Measurements from ENCODE around the gene FHOD3. TPM values are rescaled to one million over a fixed set of nuclear protein-coding genes. Genes with fewer than 3 reads are reported as not detected.

The FHOD3 gene
- total RNA-seq, 1 donor from 2014 or later: 5.4 TPM

DNA sequence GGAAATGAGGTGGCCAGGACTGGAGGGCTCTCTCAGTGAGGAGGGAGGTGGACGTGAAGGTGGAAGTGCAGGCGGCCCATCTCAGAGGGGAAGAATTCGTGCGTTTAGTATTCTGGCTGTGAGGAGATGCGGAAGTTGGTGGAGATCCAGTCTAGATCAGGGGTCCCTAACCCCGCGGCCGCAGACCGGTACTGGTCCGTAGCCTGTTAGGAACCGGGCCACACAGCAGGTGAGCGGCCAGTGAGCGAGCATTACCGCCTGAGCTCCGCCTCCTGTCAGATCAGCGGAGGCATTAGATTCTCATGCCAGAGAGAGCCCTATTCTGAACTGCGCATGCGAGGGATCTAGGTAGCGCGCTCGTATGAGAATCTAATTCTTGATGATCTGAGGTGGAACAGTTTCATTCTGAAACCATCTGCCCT is 1.6 kb upstream of the FHOD3 start:
- no peak for DNase-seq (ENCODE audit: low spot score)

DNA sequence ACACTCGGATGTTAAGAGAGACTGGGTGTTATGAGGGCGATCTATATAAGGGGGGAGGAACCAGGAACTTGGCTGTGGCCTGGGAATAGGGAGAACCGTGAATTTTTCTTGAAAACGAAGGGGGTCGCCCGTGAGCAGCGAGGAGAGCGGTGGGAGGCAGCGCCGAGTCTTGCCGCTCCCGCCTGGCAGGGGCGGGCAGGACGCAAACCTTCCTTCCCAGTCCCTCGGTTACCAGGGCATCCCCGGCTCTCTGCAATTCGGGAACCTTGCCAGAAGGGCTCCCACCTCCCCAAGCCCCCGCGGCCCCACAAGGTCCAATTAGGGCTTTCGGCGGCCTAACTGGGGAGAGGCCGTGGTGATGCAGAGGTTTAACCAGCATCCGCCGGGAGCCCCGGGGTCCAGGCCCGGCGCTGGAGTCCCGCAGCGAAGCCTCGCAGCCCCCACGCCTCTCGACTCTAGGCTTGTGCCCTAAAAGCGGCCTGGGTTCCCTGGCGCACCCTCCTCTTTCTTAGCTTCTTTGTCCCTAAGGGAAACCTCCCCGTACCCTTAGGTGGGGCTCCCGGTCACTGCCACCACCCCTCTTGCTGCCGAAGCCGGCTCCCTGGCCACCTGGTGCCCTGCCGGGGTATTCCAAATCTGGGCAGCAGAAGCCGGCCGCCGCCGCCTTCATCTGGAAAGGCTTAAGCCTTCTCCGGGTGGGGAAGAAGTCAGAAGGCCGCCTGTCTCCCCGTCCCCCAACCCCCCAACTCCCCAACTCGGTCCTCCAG is 680 bp upstream of the FHOD3 start:
- DNase-seq (ENCODE audit: low spot score): no peak

DNA sequence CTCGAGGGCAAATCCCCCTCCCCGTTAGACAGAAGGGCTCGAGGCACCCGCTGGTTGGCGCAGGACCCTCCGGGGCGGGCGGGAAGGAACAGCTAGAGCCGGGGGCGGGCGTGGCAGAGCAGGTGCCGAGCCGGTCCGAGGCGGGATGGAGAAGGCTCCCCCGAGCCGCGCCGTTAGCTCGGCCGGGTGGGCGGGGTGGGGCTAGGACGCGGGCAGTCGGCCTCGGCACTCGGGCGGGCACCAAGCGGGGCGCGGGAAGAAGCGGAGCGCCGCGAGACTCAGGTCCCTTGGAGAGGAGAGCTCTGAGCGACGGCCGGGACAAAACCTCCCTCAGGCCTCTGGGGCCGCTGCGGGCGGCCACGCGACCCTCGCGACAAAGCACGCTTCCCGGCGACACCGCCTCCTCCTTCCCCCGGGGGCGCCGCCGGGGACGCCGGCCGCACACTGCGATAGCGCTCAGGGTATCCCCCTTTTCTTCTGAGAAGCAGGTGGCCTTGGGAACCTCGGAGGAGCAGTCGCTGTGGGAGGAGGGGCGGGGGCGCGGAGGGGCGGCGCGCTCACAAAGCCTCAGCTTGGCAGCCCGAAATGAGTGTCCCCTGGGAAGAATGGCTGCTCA is 721 bp downstream of the FHOD3 start:
- DNase-seq (ENCODE audit: low spot score): no peak

DNA sequence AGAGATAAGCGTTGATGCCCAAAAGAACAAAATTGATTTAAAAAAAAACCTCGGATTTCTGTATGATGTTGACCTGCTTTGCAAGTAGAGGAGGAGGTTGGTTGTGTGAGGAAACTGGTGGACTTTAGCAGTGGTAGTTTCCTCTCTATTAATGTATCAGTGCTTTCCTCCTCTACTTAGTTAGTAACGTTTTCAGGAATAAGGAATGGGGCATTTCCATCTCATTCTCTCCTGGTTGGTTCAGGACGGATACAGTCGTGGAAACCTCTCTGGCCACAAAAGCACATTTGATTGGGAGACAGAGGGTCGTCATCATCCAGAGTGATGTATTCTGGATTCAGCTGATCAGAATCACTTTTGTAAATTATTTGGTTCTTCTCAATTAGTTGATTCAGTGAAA is 1.5 kb downstream of the FHOD3 start:
- no peak for DNase-seq (ENCODE audit: low spot score)

DNA sequence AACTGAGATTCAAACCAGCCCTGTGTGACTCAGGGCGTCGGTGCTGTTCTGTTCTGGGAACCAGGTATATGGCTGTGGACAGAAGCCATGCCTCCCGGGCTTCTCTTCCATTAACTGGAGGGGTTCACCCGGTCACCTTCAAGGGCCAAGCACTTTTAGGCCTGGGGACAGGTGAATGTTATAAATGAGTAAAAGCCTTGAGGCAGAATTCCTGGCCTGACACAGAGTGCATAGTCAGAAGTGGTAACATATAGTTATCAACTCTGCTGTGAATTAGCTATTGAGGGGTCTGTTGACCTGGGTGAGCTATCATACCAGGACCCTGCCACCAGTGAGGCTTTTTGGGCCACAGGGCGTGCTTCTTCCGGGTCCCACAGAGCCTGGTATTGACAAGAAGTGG is 2.7 kb downstream of the FHOD3 start:
- no peak for DNase-seq (ENCODE audit: low spot score)

DNA sequence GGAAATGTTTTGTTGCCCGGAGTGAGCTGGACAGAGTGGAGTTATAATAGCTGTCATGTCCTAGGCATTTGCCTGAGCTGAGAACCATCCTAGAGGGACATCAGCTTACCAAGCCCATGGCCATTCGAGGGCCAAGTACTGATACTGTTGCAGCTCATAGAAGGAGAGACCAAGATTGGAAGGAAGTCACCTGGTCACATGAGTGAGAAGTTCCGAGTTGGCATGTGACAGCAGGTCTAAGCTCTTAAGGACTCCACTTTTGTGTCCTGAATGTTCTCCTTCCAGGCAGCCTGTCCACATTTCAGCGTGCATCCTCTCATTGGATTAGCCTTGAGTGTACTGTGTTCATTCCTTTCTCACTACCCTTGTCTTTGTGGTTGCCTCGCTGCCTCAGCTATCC is 4.4 kb downstream of the FHOD3 start:
- no peak for DNase-seq (ENCODE audit: low spot score)

DNA sequence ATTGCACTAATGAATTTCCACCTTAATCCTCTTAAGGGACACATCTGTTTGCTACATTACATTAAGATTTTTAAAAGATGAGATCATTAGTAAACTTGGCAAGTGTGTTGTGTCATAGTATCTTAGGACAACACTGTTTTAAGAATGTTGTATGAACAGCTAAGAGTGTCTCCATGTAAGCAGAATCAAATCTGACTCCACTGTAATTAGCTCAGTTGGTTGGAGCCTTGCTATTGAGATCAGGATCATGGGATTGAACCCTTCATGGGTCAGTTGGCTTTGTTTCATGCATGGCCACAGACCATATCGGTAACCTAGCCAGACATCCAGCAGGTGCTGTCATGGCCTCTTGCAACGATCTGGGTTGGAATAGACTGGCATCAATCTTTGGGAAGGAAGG is 5.2 kb downstream of the FHOD3 start:
- DNase-seq (ENCODE audit: low spot score): no peak

DNA sequence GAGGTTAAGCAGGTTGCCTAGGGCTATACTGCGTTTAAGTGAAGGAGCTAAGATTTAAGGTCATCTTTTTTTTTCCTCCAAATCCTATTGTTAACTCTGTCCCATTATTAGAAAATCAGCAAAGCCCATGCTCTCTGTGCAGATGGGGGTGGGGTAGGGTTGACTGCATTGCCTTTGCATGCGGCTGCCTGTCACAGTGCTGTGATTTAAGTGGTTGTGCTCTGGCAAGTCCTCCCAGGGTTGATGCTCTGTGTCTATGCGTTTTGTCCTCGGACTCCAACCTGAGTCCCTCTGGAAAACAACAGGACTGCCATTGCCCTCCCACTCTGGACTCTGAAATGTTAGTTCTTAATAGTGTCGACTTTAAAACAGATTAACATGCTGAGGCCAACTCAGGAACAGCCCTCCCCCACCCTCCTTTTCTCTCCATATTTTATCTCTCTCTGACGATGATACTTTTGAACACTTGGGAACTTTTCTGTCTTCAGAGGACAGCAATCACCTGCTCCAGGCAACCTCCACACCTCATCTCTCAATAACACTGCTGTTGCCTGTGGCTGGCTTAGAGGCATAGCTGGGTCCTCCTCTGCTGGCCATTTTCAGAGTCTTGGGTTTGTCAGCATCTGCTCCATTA is 5.8 kb downstream of the FHOD3 start:
- DNase-seq (ENCODE audit: low spot score): no peak

DNA sequence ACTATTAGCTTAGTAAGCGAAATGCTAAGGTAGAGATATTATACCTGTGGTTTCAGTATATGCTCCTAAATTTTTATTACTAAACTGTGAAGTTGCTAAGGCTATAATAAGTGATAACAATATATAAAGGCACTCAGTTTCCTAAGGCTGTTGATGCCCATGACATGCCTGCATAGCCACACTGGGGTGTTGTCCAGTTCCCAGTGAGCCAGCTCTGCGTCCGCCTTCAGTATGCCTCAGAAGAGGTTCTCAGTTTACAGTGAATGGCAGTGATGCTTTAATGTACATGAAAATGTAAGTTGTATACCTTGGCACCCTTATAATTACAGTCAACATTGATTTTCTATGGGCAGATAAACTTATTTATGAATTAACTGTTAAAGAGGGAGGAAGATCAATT is 7.2 kb downstream of the FHOD3 start:
- DNase-seq (ENCODE audit: low spot score): no peak

DNA sequence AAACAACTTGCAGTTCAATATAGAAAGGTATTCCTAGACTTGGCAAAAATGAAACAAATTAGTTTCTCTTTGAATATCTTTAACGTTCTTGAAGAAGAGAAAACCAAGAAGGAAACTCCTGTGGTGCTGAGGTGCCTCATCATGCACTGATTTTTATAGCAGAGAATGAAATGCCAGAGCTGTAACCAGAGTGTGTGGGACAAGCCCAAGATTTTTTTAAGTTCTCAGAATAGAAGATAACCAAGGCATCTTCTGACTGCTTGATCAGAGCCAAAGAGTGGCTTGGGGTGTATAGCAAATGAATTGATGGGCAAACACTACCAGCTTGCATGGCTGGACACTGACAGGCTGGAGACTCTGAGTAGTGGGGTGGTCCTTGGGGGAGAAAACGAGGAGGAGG is 7.9 kb downstream of the FHOD3 start:
- DNase-seq (ENCODE audit: low spot score): no peak

DNA sequence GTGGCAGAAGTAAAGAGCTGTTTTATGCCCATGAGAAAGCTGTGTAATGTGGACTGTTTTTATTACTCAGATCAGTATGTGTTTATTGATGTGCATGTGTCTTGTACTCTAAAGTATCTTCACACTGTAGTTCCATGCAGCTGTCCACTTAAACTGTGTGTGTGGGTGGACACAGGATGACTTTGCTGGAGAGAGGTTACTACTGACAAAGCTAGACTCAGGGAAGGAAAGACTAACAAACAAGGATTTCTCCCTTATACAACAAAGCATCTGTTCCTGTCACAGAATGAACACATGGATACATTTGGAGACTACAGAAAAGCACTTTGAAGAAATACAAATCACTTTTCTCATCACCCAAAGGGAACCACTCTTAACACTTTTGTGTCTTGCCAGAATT is 10.0 kb downstream of the FHOD3 start:
- DNase-seq (ENCODE audit: low spot score): no peak

DNA sequence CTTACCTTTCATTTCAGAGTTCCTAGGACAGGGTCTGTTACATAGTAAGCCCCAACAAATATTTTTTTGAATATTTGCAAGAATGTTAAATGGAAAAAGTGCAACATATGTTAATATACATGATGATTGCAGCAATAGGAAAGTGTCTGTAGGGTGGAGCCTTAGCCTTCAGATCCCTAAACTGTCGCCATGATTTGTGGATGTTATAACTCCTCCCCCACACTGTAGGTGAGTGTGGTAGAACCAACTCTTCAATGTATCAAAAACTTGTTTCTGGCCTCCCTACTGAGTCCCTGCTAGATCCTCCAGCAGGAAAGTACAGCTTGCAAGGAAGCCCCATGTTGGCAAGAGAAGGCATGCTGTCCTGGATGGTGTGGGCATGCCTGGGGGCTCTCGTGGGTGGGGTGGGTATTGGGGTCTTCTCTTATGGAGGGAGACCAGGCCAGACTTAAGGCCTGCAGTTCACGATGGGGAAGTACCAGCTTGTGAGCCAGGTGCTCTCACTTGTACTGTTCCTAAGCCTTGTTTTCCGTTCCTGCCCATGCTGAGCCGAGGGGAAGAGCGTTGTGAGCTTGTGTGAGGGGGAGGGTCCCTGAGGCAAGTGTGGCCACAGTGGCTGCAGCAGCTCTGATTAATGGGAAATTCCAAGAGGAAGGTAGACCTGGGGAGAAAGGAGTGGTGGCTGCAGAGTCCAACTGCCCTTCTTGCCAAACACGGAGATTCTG is 11.4 kb downstream of the FHOD3 start:
- no peak for DNase-seq (ENCODE audit: low spot score)

DNA sequence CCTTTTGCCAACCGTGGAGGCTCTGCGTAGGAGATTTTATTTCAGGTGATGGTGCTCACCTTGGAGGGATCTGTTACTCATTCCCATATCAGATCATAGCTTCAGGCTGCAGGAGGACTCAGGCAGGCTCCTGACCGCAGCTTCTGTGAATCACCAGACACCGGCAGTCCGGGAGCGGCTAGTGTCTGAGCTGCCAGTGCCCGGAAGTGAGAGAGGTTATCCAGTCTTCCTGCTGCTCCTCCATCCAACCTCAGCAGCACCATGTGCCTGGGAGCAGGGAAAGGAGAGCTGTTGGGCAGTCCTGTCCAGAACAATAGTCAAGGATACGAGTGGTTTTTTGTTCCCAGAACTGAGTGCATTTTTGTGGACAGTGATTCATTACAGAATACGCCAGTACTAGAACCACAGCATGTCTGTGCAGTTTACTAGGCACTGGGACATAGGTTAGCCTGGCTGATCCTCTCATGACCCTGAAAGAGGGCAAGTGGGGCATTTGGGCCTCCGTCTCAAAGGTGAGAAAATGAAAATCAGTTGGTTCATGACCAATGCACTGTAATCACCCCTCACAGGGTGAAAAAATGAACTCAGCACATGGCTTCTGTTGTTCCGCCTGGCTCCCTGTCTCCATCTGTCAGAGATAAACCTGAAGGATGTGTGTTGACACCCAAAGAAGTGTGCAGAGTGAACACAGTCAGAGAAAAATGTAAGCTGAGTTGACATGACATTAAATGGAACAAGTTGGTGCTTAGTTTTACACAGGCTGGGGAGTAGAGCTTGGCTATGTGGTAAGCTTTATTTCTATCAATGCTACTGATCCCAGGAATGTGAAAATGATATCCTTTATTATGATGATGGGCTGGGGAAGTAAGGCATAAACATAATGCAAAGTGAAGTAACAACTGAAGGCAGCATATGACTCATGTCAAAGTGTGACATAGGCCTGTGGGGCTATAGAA is 12.2 kb downstream of the FHOD3 start:
- DNase-seq (ENCODE audit: low spot score): no peak

DNA sequence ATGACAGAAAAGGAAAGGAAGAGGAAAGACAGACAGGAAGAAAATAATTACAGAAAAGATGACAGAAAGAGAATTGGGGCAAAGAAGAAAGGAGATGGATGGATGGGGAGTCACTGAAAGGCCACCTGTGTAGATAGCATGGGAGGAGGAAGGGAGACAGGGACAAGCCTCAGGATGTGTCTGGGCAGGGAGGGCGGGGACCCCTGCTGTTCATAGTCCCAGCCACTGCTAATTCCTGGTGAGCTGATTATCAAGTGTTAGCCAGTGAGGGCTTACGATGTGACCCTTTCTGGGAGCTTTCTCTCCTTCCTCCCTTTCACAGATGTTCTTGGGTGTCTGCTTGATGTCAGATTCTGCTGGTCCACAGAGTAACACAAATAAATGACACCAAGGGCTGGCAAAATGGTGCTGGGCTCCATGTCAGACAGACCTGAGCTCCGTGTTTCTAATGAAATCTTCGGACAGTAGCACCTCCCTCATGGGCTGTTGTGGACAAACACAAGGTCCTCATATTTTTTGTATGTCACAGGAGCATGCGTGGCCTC is 13.6 kb downstream of the FHOD3 start:
- no peak for DNase-seq (ENCODE audit: low spot score)

DNA sequence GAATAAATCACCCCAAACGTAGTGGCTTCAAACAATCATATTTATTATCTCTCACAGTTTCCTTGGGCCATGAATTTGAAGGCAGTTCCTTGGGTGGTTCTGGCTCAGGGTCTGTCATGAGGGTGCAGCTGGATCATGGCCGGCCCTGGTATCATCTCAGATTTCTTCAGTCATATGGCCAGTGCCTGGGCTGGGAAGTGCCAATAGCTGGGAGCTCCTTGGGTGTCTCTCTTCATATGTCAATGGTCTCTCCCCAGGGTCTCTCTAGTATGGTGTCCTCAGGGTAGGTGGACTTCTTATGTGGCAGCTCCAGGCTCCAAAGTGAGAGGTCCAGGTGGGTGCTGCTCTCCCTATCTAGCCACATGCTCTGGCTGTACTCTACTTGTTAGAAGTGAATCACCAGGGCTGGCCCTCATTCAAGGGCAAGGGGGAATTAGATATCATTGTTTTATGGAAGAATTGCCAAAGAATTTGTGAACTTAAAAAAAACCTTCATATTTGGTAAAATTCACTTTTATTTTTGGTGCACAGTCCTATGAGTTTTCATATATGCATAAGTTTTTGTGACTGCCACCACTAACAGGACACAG is 15.4 kb downstream of the FHOD3 start:
- DNase-seq (ENCODE audit: low spot score): no peak

DNA sequence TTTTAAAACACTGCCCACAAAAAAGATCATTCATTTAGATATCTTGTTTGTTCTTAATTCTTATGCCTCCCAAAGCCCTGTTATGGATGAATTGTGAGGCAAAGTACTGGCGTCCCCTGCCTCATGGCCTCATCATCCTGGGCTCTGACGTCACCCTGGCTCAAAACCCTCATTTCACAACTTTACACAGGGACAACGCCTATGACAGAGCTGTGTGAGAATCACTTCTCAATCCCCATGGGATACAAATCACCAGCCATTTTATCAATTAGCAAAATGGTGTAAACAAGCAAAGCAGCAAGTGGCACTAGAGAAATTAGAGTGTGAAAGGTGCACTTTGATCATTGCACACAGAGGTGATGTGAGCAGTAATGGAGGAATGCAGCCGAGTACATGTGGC is 16.6 kb downstream of the FHOD3 start:
- no peak for DNase-seq (ENCODE audit: low spot score)

DNA sequence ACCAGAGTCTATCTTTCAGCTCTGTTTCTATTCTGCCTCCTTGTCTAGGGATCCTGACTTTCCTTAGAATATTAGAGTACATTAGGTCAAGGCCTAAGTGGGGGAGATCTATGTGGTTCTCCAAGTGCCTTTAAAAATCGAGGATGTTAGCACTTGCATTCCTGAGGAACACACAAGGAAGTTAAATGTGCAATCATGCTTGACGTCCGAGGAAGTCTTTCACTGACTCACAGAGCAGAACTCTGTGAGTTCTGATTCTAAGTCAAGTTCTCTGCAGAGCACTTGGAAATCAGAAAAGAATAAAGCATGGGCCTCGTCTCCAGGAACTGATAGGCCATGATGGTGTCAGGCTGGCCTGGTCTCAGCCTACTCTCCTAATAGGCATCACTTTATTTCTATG is 17.2 kb downstream of the FHOD3 start:
- no peak for DNase-seq (ENCODE audit: low spot score)

DNA sequence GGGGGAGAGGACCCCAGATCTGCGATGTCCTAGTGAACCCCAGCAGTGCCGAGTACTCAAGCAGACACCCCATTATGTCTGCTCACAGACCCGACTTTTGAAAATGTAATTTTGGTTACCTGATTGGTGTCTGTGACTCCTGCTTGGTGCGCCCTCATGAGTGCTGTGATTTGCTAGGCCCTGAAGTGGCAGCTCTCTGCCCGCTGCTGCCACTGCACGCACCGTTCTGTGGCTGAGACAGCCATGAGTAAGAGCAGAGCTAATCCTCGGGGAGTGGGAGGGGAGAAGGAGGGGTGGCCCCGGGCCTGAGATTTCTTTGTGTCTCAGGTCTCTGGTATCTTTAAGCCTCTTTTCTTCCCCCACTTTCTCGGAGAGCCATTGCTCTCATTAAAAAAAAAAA is 18.2 kb downstream of the FHOD3 start:
- no peak for DNase-seq (ENCODE audit: low spot score)

DNA sequence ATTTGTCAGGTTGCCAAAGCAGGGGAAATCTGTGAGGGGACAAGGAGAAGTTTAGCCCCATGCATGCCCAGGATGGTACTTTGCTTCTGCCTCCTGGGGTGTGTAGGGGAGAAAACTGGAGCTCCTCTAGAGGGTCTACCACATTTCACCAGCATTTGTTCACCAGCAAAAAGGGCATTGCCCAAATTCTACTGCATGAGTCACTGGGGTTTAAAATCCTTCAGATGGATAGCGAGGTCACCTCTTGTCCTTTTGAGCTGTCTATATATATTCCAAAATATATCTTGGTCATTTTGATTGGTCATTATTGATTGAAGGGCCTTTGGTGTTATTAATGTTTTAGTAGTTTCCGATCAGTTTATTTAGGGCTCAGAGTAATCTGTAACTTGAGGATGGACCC is 18.7 kb downstream of the FHOD3 start:
- DNase-seq (ENCODE audit: low spot score): no peak

All from mesenteric fat pad (tissue), 1 donor.